ENCODE data around the gene LINC01488.

Gene LINC01488

GRCh38 chr11:69501121-69501489 lies 19.6 kb downstream of the LINC01488 start:
- H3K27me3 ChIP-seq (ENCODE audit: control insufficient read depth, insufficient read depth, low read length): peaks cover 6% of the 10 kb centered on the region
- no peak overlapping the region for H3K4me3 ChIP-seq (ENCODE audit: low read length)
- no peaks in the 10 kb centered on the region for H3K36me3 ChIP-seq (ENCODE audit: insufficient read depth, low read length)
- H3K9ac ChIP-seq (ENCODE audit: low read depth, low read length): no peak overlapping the region
- H3K9me3 ChIP-seq (replicated peaks; ENCODE audit: low read length): no peaks in the 10 kb centered on the region
- no peak overlapping the region for H3K4me2 ChIP-seq (ENCODE audit: low read length)
- peaks cover 16% of the 10 kb centered on the region for H3K4me1 ChIP-seq (ENCODE audit: control insufficient read depth, insufficient read depth, low read length)

- no peaks in the 10 kb centered on the region for H3K9me3 ChIP-seq (replicated peaks; ENCODE audit: low read length)
- peaks cover 6% of the 10 kb centered on the region for H3K27me3 ChIP-seq (ENCODE audit: control insufficient read depth, insufficient read depth, low read length)
- H3K9ac ChIP-seq (ENCODE audit: low read depth, low read length): no peak overlapping the region
- H3K36me3 ChIP-seq (ENCODE audit: insufficient read depth, low read length): no peaks in the 10 kb centered on the region
- H3K4me1 ChIP-seq (ENCODE audit: control insufficient read depth, insufficient read depth, low read length): peaks cover 7% of the 10 kb centered on the region
- no peak overlapping the region for H3K4me2 ChIP-seq (ENCODE audit: low read length)
- H3K4me3 ChIP-seq (ENCODE audit: low read length): no peak overlapping the region
These were observed 20.7 kb downstream of the LINC01488 start for GRCh38 chr11:69501891-69502860.

- no peak overlapping the region for H3K4me2 ChIP-seq (ENCODE audit: low read length)
- H3K36me3 ChIP-seq (ENCODE audit: insufficient read depth, low read length): no peaks in the 10 kb centered on the region
- H3K4me3 ChIP-seq (ENCODE audit: low read length): no peak overlapping the region
- peaks cover 3% of the 10 kb centered on the region for H3K4me1 ChIP-seq (ENCODE audit: control insufficient read depth, insufficient read depth, low read length)
- H3K27me3 ChIP-seq (ENCODE audit: control insufficient read depth, insufficient read depth, low read length): peaks cover 6% of the 10 kb centered on the region
- no peak overlapping the region for H3K9ac ChIP-seq (ENCODE audit: low read depth, low read length)
- no peaks in the 10 kb centered on the region for H3K9me3 ChIP-seq (replicated peaks; ENCODE audit: low read length)
These were observed 22.7 kb downstream of the LINC01488 start for GRCh38 chr11:69504127-69504526.

GRCh38 chr11:69504576-69505335 lies 23.3 kb downstream of the LINC01488 start:
- Histone ChIP-seq H3K9ac (ENCODE audit: low read depth, low read length) (no peak overlapping the region), H3K9me3 (replicated peaks; ENCODE audit: low read length) (no peaks in the 10 kb centered on the region), H3K4me1 (ENCODE audit: control insufficient read depth, insufficient read depth, low read length) (peaks cover 7% of the 10 kb centered on the region), H3K27me3 (ENCODE audit: control insufficient read depth, insufficient read depth, low read length) (peaks cover 6% of the 10 kb centered on the region), H3K4me3 (ENCODE audit: low read length) (no peak overlapping the region), H3K36me3 (ENCODE audit: insufficient read depth, low read length) (no peaks in the 10 kb centered on the region), H3K4me2 (ENCODE audit: low read length) (no peak overlapping the region)

GRCh38 chr11:69508974-69509373 lies 27.5 kb downstream of the LINC01488 start:
- no peak overlapping the region for H3K4me3 ChIP-seq (ENCODE audit: low read length)
- no peak overlapping the region for H3K9ac ChIP-seq (ENCODE audit: low read depth, low read length)
- peaks cover 15% of the 10 kb centered on the region for H3K4me1 ChIP-seq (ENCODE audit: control insufficient read depth, insufficient read depth, low read length)
- H3K9me3 ChIP-seq (replicated peaks; ENCODE audit: low read length): no peaks in the 10 kb centered on the region
- H3K36me3 ChIP-seq (ENCODE audit: insufficient read depth, low read length): no peaks in the 10 kb centered on the region
- H3K4me2 ChIP-seq (ENCODE audit: low read length): no peak overlapping the region
- no peaks in the 10 kb centered on the region for H3K27me3 ChIP-seq (ENCODE audit: control insufficient read depth, insufficient read depth, low read length)

- Histone ChIP-seq H3K4me1 (ENCODE audit: control insufficient read depth, insufficient read depth, low read length) (peaks cover 15% of the 10 kb centered on the region), H3K27me3 (ENCODE audit: control insufficient read depth, insufficient read depth, low read length) (no peaks in the 10 kb centered on the region), H3K9me3 (replicated peaks; ENCODE audit: low read length) (no peaks in the 10 kb centered on the region), H3K9ac (ENCODE audit: low read depth, low read length) (no peak overlapping the region), H3K4me3 (ENCODE audit: low read length) (no peak overlapping the region), H3K4me2 (ENCODE audit: low read length) (no peak overlapping the region), H3K36me3 (ENCODE audit: insufficient read depth, low read length) (no peaks in the 10 kb centered on the region)
These were observed 27.9 kb downstream of the LINC01488 start for GRCh38 chr11:69509381-69509780.

- Histone ChIP-seq H3K9me3 (replicated peaks; ENCODE audit: low read length) (no peaks in the 10 kb centered on the region), H3K4me1 (ENCODE audit: control insufficient read depth, insufficient read depth, low read length) (peaks cover 15% of the 10 kb centered on the region), H3K9ac (ENCODE audit: low read depth, low read length) (no peak overlapping the region), H3K4me2 (ENCODE audit: low read length) (no peak overlapping the region), H3K36me3 (ENCODE audit: insufficient read depth, low read length) (no peaks in the 10 kb centered on the region), H3K27me3 (ENCODE audit: control insufficient read depth, insufficient read depth, low read length) (no peaks in the 10 kb centered on the region), H3K4me3 (ENCODE audit: low read length) (no peak overlapping the region)
These were observed 28.5 kb downstream of the LINC01488 start for GRCh38 chr11:69509846-69510390.

- no peaks in the 10 kb centered on the region for H3K27me3 ChIP-seq (ENCODE audit: control insufficient read depth, insufficient read depth, low read length)
- H3K9me3 ChIP-seq (replicated peaks; ENCODE audit: low read length): no peaks in the 10 kb centered on the region
- no peaks in the 10 kb centered on the region for H3K36me3 ChIP-seq (ENCODE audit: insufficient read depth, low read length)
- peaks cover 15% of the 10 kb centered on the region for H3K4me1 ChIP-seq (ENCODE audit: control insufficient read depth, insufficient read depth, low read length)
- H3K4me3 ChIP-seq (ENCODE audit: low read length): no peak overlapping the region
- no peak overlapping the region for H3K9ac ChIP-seq (ENCODE audit: low read depth, low read length)
- H3K4me2 ChIP-seq (ENCODE audit: low read length): no peak overlapping the region
These were observed 29.3 kb downstream of the LINC01488 start for GRCh38 chr11:69510471-69511357.

GRCh38 chr11:69511358-69512055 lies 30.0 kb downstream of the LINC01488 start:
- Histone ChIP-seq H3K4me1 (ENCODE audit: control insufficient read depth, insufficient read depth, low read length) (peaks cover 17% of the 10 kb centered on the region), H3K27me3 (ENCODE audit: control insufficient read depth, insufficient read depth, low read length) (no peaks in the 10 kb centered on the region), H3K4me2 (ENCODE audit: low read length) (no peak overlapping the region), H3K9me3 (replicated peaks; ENCODE audit: low read length) (no peaks in the 10 kb centered on the region), H3K4me3 (ENCODE audit: low read length) (no peak overlapping the region), H3K36me3 (ENCODE audit: insufficient read depth, low read length) (no peaks in the 10 kb centered on the region), H3K9ac (ENCODE audit: low read depth, low read length) (no peak overlapping the region)

- Histone ChIP-seq H3K4me1 (ENCODE audit: control insufficient read depth, insufficient read depth, low read length) (peaks cover 23% of the 10 kb centered on the region), H3K9ac (ENCODE audit: low read depth, low read length) (no peak overlapping the region), H3K4me3 (ENCODE audit: low read length) (no peak overlapping the region), H3K36me3 (ENCODE audit: insufficient read depth, low read length) (no peaks in the 10 kb centered on the region), H3K27me3 (ENCODE audit: control insufficient read depth, insufficient read depth, low read length) (no peaks in the 10 kb centered on the region), H3K4me2 (ENCODE audit: low read length) (no peak overlapping the region), H3K9me3 (replicated peaks; ENCODE audit: low read length) (no peaks in the 10 kb centered on the region)
These were observed 30.7 kb downstream of the LINC01488 start for GRCh38 chr11:69512136-69512535.
